Measurements from ENCODE around the gene GRSF1.
"Not testable (repeated sequence)": the region's sequence is repeated elsewhere in the genome, so short reads cannot be mapped to it uniquely, and the experiment has no call there.

The GRSF1 gene

DNA sequence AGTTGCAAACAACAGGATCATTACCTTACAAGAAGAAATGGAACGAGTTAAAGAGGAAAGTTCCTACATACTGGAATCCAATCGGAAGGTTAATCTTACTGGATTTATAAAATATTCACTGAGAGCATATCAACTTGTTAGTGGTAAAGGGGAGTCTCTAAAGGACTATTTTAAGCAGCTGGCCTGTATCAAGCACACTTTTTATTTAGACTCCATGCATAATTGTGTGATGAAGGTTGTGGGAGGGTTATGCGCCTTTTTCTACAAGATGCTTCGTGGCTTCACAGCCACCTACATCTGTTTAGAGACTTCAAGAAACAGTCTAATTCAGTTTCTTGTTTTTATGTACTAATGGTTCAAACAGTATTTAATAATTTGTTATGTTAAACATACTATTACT lies 56.6 kb downstream of the GRSF1 start:
- H3K4me2 ChIP-seq (ENCODE audit: insufficient read depth, low read length, poor library complexity, severe bottlenecking) = no peak overlapping the region
- no peak overlapping the region for H3K4ac ChIP-seq (ENCODE audit: low read length)
- H4K91ac ChIP-seq (ENCODE audit: low read depth, low read length, poor library complexity) = no peak overlapping the region
- no peak overlapping the region for H4K8ac ChIP-seq (ENCODE audit: low read depth, low read length)
- H3K23ac ChIP-seq (ENCODE audit: low read depth, low read length, poor library complexity) = no peak overlapping the region
- no peak overlapping the region for H2BK5ac ChIP-seq (ENCODE audit: low read length)
- no peak overlapping the region for H3K9ac ChIP-seq (ENCODE audit: low read depth, low read length, poor library complexity)
- no peak overlapping the region for H2BK12ac ChIP-seq (ENCODE audit: low read length)
- H2AFZ ChIP-seq (ENCODE audit: low read length) = no peak overlapping the region
- H3K36me3 ChIP-seq (replicated peaks in 1 of 2; ENCODE audit: control insufficient read depth in 2 of 2, insufficient read depth in 2 of 2, low read length in 2 of 2) = peaks cover 0 to 97% of the 10 kb centered on the region in 2 donors
- H3K27me3 ChIP-seq (ENCODE audit: control insufficient read depth in 3 of 3, insufficient read depth in 3 of 3, low read depth in 1 of 3, low read length in 3 of 3) = no peaks in the 10 kb centered on the region
- DNase-seq (ENCODE audit: low spot score) = no peak
- H3K14ac ChIP-seq (ENCODE audit: low read length) = no peak overlapping the region
- H3K18ac ChIP-seq (ENCODE audit: low read length) = no peak overlapping the region
- no peaks in the 10 kb centered on the region for H3K9me3 ChIP-seq (replicated peaks in 1 of 2; ENCODE audit: control insufficient read depth in 2 of 2, insufficient read depth in 1 of 2, low read depth in 1 of 2, low read length in 2 of 2)
- WGBS, 2 donors (ENCODE audit: extremely low coverage in 2 of 2, insufficient read length in 2 of 2, insufficient replicate concordance in 1 of 2) = no CpG with 5 or more reads among the region's 4 CpGs
- H2AK5ac ChIP-seq (ENCODE audit: low read depth, low read length) = no peak overlapping the region
- no peak overlapping the region for H2BK15ac ChIP-seq (ENCODE audit: low read length)
- no peak overlapping the region for H3K4me3 ChIP-seq (ENCODE audit: low read length in 2 of 2)
- H3K4me1 ChIP-seq (ENCODE audit: control insufficient read depth in 2 of 2, insufficient read depth in 1 of 2, low read depth in 1 of 2, low read length in 2 of 2) = no peaks in the 10 kb centered on the region
- no peak overlapping the region for H3K27ac ChIP-seq (replicated peaks; ENCODE audit: low read length)
- peaks cover 1% of the 10 kb centered on the region for H3K79me1 ChIP-seq (ENCODE audit: low read depth, low read length)
- H2BK120ac ChIP-seq (ENCODE audit: low read depth, low read length) = no peak overlapping the region

- no peak overlapping the region for H3K4me2 ChIP-seq (ENCODE audit: insufficient read depth, low read length, poor library complexity, severe bottlenecking)
- H3K23ac ChIP-seq (ENCODE audit: low read depth, low read length, poor library complexity) = no peak overlapping the region
- no peak overlapping the region for H3K9ac ChIP-seq (ENCODE audit: low read depth, low read length, poor library complexity)
- no peak overlapping the region for H3K4me3 ChIP-seq (ENCODE audit: low read length in 2 of 2)
- H3K27me3 ChIP-seq (ENCODE audit: control insufficient read depth in 3 of 3, insufficient read depth in 3 of 3, low read depth in 1 of 3, low read length in 3 of 3) = no peaks in the 10 kb centered on the region
- H3K27ac ChIP-seq (replicated peaks; ENCODE audit: low read length) = no peak overlapping the region
- H4K91ac ChIP-seq (ENCODE audit: low read depth, low read length, poor library complexity) = no peak overlapping the region
- no peak overlapping the region for H2BK120ac ChIP-seq (ENCODE audit: low read depth, low read length)
- H2BK12ac ChIP-seq (ENCODE audit: low read length) = no peak overlapping the region
- no CpG with 5 or more reads among the region's 5 CpGs for WGBS, 2 donors (ENCODE audit: extremely low coverage in 2 of 2, insufficient read length in 2 of 2, insufficient replicate concordance in 1 of 2)
- no peaks in the 10 kb centered on the region for H3K4me1 ChIP-seq (ENCODE audit: control insufficient read depth in 2 of 2, insufficient read depth in 1 of 2, low read depth in 1 of 2, low read length in 2 of 2)
- no peak overlapping the region for H3K18ac ChIP-seq (ENCODE audit: low read length)
- H3K9me3 ChIP-seq (replicated peaks in 1 of 2; ENCODE audit: control insufficient read depth in 2 of 2, insufficient read depth in 1 of 2, low read depth in 1 of 2, low read length in 2 of 2) = no peaks in the 10 kb centered on the region
- no peak for DNase-seq (ENCODE audit: low spot score)
- H3K4ac ChIP-seq (ENCODE audit: low read length) = no peak overlapping the region
- no peak overlapping the region for H4K8ac ChIP-seq (ENCODE audit: low read depth, low read length)
- H3K14ac ChIP-seq (ENCODE audit: low read length) = no peak overlapping the region
- H3K36me3 ChIP-seq (replicated peaks in 1 of 2; ENCODE audit: control insufficient read depth in 2 of 2, insufficient read depth in 2 of 2, low read length in 2 of 2) = peaks cover 0 to 95% of the 10 kb centered on the region in 2 donors
- H2AFZ ChIP-seq (ENCODE audit: low read length) = no peak overlapping the region
- H3K79me1 ChIP-seq (ENCODE audit: low read depth, low read length) = peaks cover 1% of the 10 kb centered on the region
- H2BK5ac ChIP-seq (ENCODE audit: low read length) = no peak overlapping the region
- no peak overlapping the region for H2AK5ac ChIP-seq (ENCODE audit: low read depth, low read length)
- H2BK15ac ChIP-seq (ENCODE audit: low read length) = no peak overlapping the region
Observed at GRCh38 chr4:70778888-70779422, 60.7 kb downstream of the GRSF1 start.

- Histone ChIP-seq H3K79me1 (ENCODE audit: low read depth, low read length) (no peaks in the 10 kb centered on the region), H3K36me3 (replicated peaks in 1 of 2; ENCODE audit: control insufficient read depth in 2 of 2, insufficient read depth in 2 of 2, low read length in 2 of 2) (peaks cover 0 to 93% of the 10 kb centered on the region in 2 donors), H3K27me3 (ENCODE audit: control insufficient read depth in 3 of 3, insufficient read depth in 3 of 3, low read depth in 1 of 3, low read length in 3 of 3) (no peaks in the 10 kb centered on the region), H3K18ac (ENCODE audit: low read length) (no peak overlapping the region), H4K8ac (ENCODE audit: low read depth, low read length) (no peak overlapping the region), H2BK5ac (ENCODE audit: low read length) (no peak overlapping the region), H3K4me2 (ENCODE audit: insufficient read depth, low read length, poor library complexity, severe bottlenecking) (no peak overlapping the region), H2BK12ac (ENCODE audit: low read length) (no peak overlapping the region), H3K23ac (ENCODE audit: low read depth, low read length, poor library complexity) (no peak overlapping the region), H2AK5ac (ENCODE audit: low read depth, low read length) (no peak overlapping the region), H3K9ac (ENCODE audit: low read depth, low read length, poor library complexity) (no peak overlapping the region), H3K14ac (ENCODE audit: low read length) (no peak overlapping the region), H3K9me3 (replicated peaks in 1 of 2; ENCODE audit: control insufficient read depth in 2 of 2, insufficient read depth in 1 of 2, low read depth in 1 of 2, low read length in 2 of 2) (no peaks in the 10 kb centered on the region), H4K91ac (ENCODE audit: low read depth, low read length, poor library complexity) (no peak overlapping the region), H3K4ac (ENCODE audit: low read length) (no peak overlapping the region), H2BK120ac (ENCODE audit: low read depth, low read length) (no peak overlapping the region), H3K4me3 (ENCODE audit: low read length in 2 of 2) (no peak overlapping the region), H2AFZ (ENCODE audit: low read length) (no peak overlapping the region), H3K27ac (replicated peaks; ENCODE audit: low read length) (no peak overlapping the region), H3K4me1 (ENCODE audit: control insufficient read depth in 2 of 2, insufficient read depth in 1 of 2, low read depth in 1 of 2, low read length in 2 of 2) (no peaks in the 10 kb centered on the region), H2BK15ac (ENCODE audit: low read length) (no peak overlapping the region)
- DNase-seq (ENCODE audit: low spot score) = no peak
- no CpG with 5 or more reads among the region's 6 CpGs for WGBS, 2 donors (ENCODE audit: extremely low coverage in 2 of 2, insufficient read length in 2 of 2, insufficient replicate concordance in 1 of 2)
Observed at GRCh38 chr4:70772929-70773555, 66.6 kb downstream of the GRSF1 start.

- H3K23ac ChIP-seq (ENCODE audit: low read depth, low read length, poor library complexity); H3K27ac ChIP-seq (replicated peaks; ENCODE audit: low read length); H3K4me1 ChIP-seq (ENCODE audit: control insufficient read depth in 2 of 2, insufficient read depth in 1 of 2, low read depth in 1 of 2, low read length in 2 of 2); H3K27me3 ChIP-seq (ENCODE audit: control insufficient read depth in 3 of 3, insufficient read depth in 3 of 3, low read depth in 1 of 3, low read length in 3 of 3); H4K8ac ChIP-seq (ENCODE audit: low read depth, low read length); H3K18ac ChIP-seq (ENCODE audit: low read length); H3K4ac ChIP-seq (ENCODE audit: low read length); H2AFZ ChIP-seq (ENCODE audit: low read length); H3K4me2 ChIP-seq (ENCODE audit: insufficient read depth, low read length, poor library complexity, severe bottlenecking); H2AK5ac ChIP-seq (ENCODE audit: low read depth, low read length); H2BK5ac ChIP-seq (ENCODE audit: low read length); H2BK15ac ChIP-seq (ENCODE audit: low read length); H3K4me3 ChIP-seq (ENCODE audit: low read length in 2 of 2); H2BK120ac ChIP-seq (ENCODE audit: low read depth, low read length); DNase-seq (ENCODE audit: low spot score); H3K9me3 ChIP-seq (replicated peaks in 1 of 2; ENCODE audit: control insufficient read depth in 2 of 2, insufficient read depth in 1 of 2, low read depth in 1 of 2, low read length in 2 of 2); H3K9ac ChIP-seq (ENCODE audit: low read depth, low read length, poor library complexity); H4K91ac ChIP-seq (ENCODE audit: low read depth, low read length, poor library complexity); H3K14ac ChIP-seq (ENCODE audit: low read length); H3K79me1 ChIP-seq (ENCODE audit: low read depth, low read length); H2BK12ac ChIP-seq (ENCODE audit: low read length): not testable (repeated sequence)
- WGBS, 2 donors (ENCODE audit: extremely low coverage in 2 of 2, insufficient read length in 2 of 2, insufficient replicate concordance in 1 of 2) = no CpG with 5 or more reads among the region's 1 CpG
- H3K36me3 ChIP-seq (replicated peaks in 1 of 2; ENCODE audit: control insufficient read depth in 2 of 2, insufficient read depth in 2 of 2, low read length in 2 of 2) = peaks cover 3 to 90% of the 10 kb centered on the region in 2 donors
Observed at GRCh38 chr4:70769396-70769795, 70.3 kb downstream of the GRSF1 start.
